HG02763 (cell line): ENCODE data around the gene SLC24A3.
"Not testable (repeated sequence)": the region's sequence is repeated elsewhere in the genome, so short reads cannot be mapped to it uniquely, and the experiment has no call there.

Experiments used
- ATAC-seq: cut with Tn5 transposase; IDR thresholded peaks from one replicate; pipeline ENCODE4 v1.9.1; 2021; ENCODE audit warnings: mild to moderate bottlenecking, moderate library complexity; ENCODE audit not compliant: unreplicated experiment

Gene SLC24A3

GRCh38 chr20:19616081-19616480 is 403.6 kb downstream of the SLC24A3 start:
- ATAC-seq, result no peak

- no peak for ATAC-seq
Measured at GRCh38 chr20:19616620-19617019, 404.2 kb downstream of the SLC24A3 start.

- ATAC-seq, result no peak
Measured at GRCh38 chr20:19617256-19617655, 404.8 kb downstream of the SLC24A3 start.

GRCh38 chr20:19618711-19619110 is 406.3 kb downstream of the SLC24A3 start:
- no peak for ATAC-seq

GRCh38 chr20:19619904-19620430 is 407.5 kb downstream of the SLC24A3 start:
- ATAC-seq, result no peak

- no peak for ATAC-seq
Measured at GRCh38 chr20:19620446-19620845, 408.0 kb downstream of the SLC24A3 start.

- ATAC-seq, result no peak
Measured at GRCh38 chr20:19621072-19621471, 408.6 kb downstream of the SLC24A3 start.

- ATAC-seq, result no peak
Measured at GRCh38 chr20:19624221-19624965, 412.0 kb downstream of the SLC24A3 start.

GRCh38 chr20:19625426-19625825 is 413.0 kb downstream of the SLC24A3 start:
- ATAC-seq, result no peak

- ATAC-seq, result no peak
Measured at GRCh38 chr20:19626896-19627295, 414.5 kb downstream of the SLC24A3 start.

- no peak for ATAC-seq
Measured at GRCh38 chr20:19628570-19629134, 416.2 kb downstream of the SLC24A3 start.

- ATAC-seq, result no peak
Measured at GRCh38 chr20:19631410-19631809, 419.0 kb downstream of the SLC24A3 start.

GRCh38 chr20:19633985-19634384 is 421.5 kb downstream of the SLC24A3 start:
- ATAC-seq, result no peak

- ATAC-seq, result not testable (repeated sequence)
Measured at GRCh38 chr20:19639471-19640045, 427.1 kb downstream of the SLC24A3 start.

- no peak for ATAC-seq
Measured at GRCh38 chr20:19642860-19643259, 430.4 kb downstream of the SLC24A3 start.

GRCh38 chr20:19644085-19644484 is 431.6 kb downstream of the SLC24A3 start:
- no peak for ATAC-seq

- ATAC-seq, result no peak
Measured at GRCh38 chr20:19646963-19647362, 434.5 kb downstream of the SLC24A3 start.

- ATAC-seq, result no peak
Measured at GRCh38 chr20:19648024-19648423, 435.6 kb downstream of the SLC24A3 start.

GRCh38 chr20:19649041-19649440 is 436.6 kb downstream of the SLC24A3 start:
- ATAC-seq, result no peak

GRCh38 chr20:19652591-19653026 is 440.2 kb downstream of the SLC24A3 start:
- peak; percentile 44 for ATAC-seq

- ATAC-seq, result no peak
Measured at GRCh38 chr20:19653327-19653726, 440.9 kb downstream of the SLC24A3 start.

- ATAC-seq, result no peak
Measured at GRCh38 chr20:19654921-19655320, 442.5 kb downstream of the SLC24A3 start.
